ENCODE results near the gene TANC1.

- TF ChIP-seq CTCF (IDR thresholded peaks at IDR 0.05; ENCODE audit: insufficient read depth, low read depth, low read length) (no peak), EZH2 (IDR thresholded peaks at IDR 0.05; ENCODE audit: insufficient read depth, low read length) (no peak)
Observed at GRCh38 chr2:159279700-159280099, 311.3 kb downstream of the TANC1 start.

Data from astrocyte (in vitro differentiated cells and primary cell).